Measurements from ENCODE around the gene MAPK12. TPM values are rescaled to one million over a fixed set of nuclear protein-coding genes. Genes with fewer than 3 reads are reported as not detected.

The MAPK12 gene
- total and polyA plus RNA-seq, 2 donors from 2014 or later, result 13.4 to 15.9 TPM

DNA sequence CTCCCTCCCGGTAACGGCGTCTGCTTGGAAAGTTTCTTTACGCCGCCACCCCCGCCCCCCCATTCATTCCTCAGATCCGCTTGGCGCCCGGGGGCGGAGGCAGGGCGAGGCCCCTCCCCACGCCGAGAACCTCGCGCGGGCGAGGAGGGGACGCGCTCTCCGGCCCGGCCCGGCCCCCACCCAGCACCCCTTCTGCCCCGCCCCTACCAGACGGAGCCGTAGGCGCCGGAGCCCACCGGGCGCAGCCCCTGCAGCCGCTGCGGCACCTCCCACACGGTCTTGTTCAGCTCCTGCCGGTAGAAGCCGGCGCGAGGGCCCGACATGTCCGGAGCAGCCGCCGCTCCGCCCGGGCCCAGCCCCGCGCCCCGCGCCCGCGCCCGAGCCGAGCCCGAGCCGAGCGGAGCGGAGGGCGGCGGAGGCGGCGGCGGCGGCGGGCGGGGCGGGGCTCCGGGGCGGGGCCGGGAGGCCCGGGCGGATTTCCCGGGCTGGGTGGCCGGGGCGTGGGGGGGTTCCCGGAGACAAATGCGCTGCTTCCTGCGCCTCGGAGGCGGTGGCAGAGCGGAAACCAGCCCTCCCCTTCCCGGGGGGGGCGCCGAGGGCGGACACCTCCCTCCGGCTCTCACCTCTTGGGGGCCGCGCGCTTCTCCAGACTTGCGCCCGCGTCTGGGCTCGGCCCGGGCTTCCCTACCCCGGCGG is 8.6 kb upstream of the MAPK12 start, which contains the start of gene MAPK11:
MAPK11 (minus strand) TSS at position 411 of the 696 bp plus-strand sequence; CDS start at position 323, 88 bp downstream.
- FAIRE-seq (no peak), DNase-seq (peak in 4 of 5 donors; percentile 30 to 91 (median 72))
- intact Hi-C loops (cut with DNase I), result no loop called here
- peak within 1 kb of the TSS in 1 of 3 donors; percentile 3 for H3K9ac ChIP-seq (ENCODE audit: low read length in 3 of 3)
- peaks cover 0 to 2% (median 0%) of the 10 kb centered on the region in 3 donors for H3K36me3 ChIP-seq (ENCODE audit: control insufficient read depth in 2 of 3, insufficient read depth in 3 of 3, low read length in 3 of 3)
- H3K4me3 ChIP-seq (ENCODE audit: low read length in 3 of 3), result peak within 1 kb of the TSS in 2 of 3 donors; percentile 34 to 56
- no peak for TF ChIP-seq CTCF (IDR thresholded peaks at IDR 0.05; ENCODE audit: borderline replicate concordance, extremely low read depth, insufficient read depth)
- H3K9me3 ChIP-seq (ENCODE audit: control insufficient read depth in 2 of 3, insufficient read depth in 1 of 3, low read length in 3 of 3), result no peaks in the 10 kb centered on the region
- H3K27me3 ChIP-seq (ENCODE audit: control insufficient read depth, insufficient read depth, low read length), result no peaks in the 10 kb centered on the region
- peak within 1 kb of the TSS; percentile 22 to 53 for H3K27ac ChIP-seq (ENCODE audit: low read depth in 2 of 2, low read length in 2 of 2)
- peaks cover 0 to 25% (median 4%) of the 10 kb centered on the region in 3 donors for H3K4me1 ChIP-seq (ENCODE audit: control insufficient read depth in 2 of 3, insufficient read depth in 2 of 3, low read depth in 1 of 3, low read length in 3 of 3)

GRCh38 chr22:50269573-50269969 is 8.1 kb upstream of the MAPK12 start:
- peak in 1 of 5 donors; percentile 38 for DNase-seq
- peak overlapping the region in 1 of 3 donors; percentile 3 for H3K9ac ChIP-seq (ENCODE audit: low read length in 3 of 3)
- no peak overlapping the region for H3K27ac ChIP-seq (ENCODE audit: low read depth in 2 of 2, low read length in 2 of 2)
- H3K36me3 ChIP-seq (ENCODE audit: control insufficient read depth in 2 of 3, insufficient read depth in 3 of 3, low read length in 3 of 3), result no peaks in the 10 kb centered on the region
- no peak for TF ChIP-seq CTCF (IDR thresholded peaks at IDR 0.05; ENCODE audit: borderline replicate concordance, extremely low read depth, insufficient read depth)
- intact Hi-C loops (cut with DNase I), result no loop called here
- H3K4me1 ChIP-seq (ENCODE audit: control insufficient read depth in 2 of 3, insufficient read depth in 2 of 3, low read depth in 1 of 3, low read length in 3 of 3), result peaks cover 0 to 25% (median 4%) of the 10 kb centered on the region in 3 donors
- H3K9me3 ChIP-seq (ENCODE audit: control insufficient read depth in 2 of 3, insufficient read depth in 1 of 3, low read length in 3 of 3), result no peaks in the 10 kb centered on the region
- H3K27me3 ChIP-seq (ENCODE audit: control insufficient read depth, insufficient read depth, low read length), result no peaks in the 10 kb centered on the region
- FAIRE-seq, result no peak
- H3K4me3 ChIP-seq (ENCODE audit: low read length in 3 of 3), result no peak overlapping the region

DNA sequence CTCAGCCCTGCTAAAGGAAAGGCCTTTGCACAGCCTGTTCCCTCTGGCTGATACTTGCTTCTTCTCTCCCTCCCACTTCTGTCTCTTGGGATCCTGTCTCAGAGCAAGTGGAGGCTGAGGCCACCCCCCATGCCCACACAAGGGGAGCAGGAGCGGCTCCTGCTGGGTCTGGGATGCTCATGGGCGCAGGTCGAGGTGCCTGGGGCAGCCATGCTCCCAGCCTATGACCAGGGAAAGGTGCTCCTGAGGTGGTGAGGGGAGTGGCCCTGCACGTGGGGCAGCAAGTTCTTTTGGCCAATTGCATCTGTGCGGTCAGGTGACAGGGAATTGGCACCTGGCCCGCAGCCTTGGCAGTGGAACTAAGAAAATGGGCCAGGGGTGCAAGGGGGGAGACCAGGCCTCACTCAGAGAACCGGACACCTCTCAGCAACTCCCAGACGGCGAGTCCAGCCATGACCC is 7.2 kb upstream of the MAPK12 start:
- H3K9ac ChIP-seq (ENCODE audit: low read length in 3 of 3), result no peak overlapping the region
- H3K27me3 ChIP-seq (ENCODE audit: control insufficient read depth, insufficient read depth, low read length), result no peaks in the 10 kb centered on the region
- no peak for FAIRE-seq
- H3K4me3 ChIP-seq (ENCODE audit: low read length in 3 of 3), result no peak overlapping the region
- no peak for TF ChIP-seq CTCF (IDR thresholded peaks at IDR 0.05; ENCODE audit: borderline replicate concordance, extremely low read depth, insufficient read depth)
- intact Hi-C loops (cut with DNase I), result no loop called here
- peak in 1 of 5 donors; percentile 54 for DNase-seq
- H3K9me3 ChIP-seq (ENCODE audit: control insufficient read depth in 2 of 3, insufficient read depth in 1 of 3, low read length in 3 of 3), result no peaks in the 10 kb centered on the region
- H3K27ac ChIP-seq (ENCODE audit: low read depth in 2 of 2, low read length in 2 of 2), result no peak overlapping the region
- H3K36me3 ChIP-seq (ENCODE audit: control insufficient read depth in 2 of 3, insufficient read depth in 3 of 3, low read length in 3 of 3), result no peaks in the 10 kb centered on the region
- peaks cover 0 to 25% (median 4%) of the 10 kb centered on the region in 3 donors for H3K4me1 ChIP-seq (ENCODE audit: control insufficient read depth in 2 of 3, insufficient read depth in 2 of 3, low read depth in 1 of 3, low read length in 3 of 3)
